Measurements from ENCODE around the gene PTPRM.

DNA sequence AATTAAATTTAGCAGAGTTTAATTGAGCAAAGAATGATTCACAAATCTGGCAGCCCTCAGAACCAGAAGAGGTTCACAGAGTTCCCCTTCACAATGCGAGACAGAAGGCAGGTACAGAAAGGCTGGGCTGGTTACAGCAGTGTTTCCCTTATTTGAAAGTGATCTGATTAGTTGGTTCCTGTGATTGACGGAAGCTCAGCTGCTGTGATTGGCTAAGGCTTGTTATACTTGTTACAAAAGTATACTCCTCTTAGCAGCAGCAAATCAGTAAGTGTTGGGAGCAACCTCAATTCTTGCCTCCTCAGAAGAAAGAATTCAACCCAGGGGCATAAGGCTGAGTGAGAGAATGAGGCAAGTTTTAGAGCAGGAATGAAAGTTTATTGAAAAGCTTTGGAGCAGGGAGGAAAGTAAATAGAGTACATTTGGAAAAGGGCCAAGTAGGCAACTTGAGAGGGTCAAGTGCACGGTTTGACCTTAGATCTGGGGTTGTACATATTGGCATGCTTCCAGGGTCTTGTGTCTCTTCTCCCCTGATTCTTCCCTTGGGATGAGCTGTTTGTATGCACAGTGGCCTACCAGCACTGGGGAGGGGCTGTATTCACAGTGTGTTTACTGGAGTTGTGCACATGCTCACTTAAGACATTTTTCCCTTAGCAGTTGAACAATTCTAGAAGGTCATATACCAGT lies 610.4 kb downstream of the PTPRM start:
- TF ChIP-seq, protein P1, sequence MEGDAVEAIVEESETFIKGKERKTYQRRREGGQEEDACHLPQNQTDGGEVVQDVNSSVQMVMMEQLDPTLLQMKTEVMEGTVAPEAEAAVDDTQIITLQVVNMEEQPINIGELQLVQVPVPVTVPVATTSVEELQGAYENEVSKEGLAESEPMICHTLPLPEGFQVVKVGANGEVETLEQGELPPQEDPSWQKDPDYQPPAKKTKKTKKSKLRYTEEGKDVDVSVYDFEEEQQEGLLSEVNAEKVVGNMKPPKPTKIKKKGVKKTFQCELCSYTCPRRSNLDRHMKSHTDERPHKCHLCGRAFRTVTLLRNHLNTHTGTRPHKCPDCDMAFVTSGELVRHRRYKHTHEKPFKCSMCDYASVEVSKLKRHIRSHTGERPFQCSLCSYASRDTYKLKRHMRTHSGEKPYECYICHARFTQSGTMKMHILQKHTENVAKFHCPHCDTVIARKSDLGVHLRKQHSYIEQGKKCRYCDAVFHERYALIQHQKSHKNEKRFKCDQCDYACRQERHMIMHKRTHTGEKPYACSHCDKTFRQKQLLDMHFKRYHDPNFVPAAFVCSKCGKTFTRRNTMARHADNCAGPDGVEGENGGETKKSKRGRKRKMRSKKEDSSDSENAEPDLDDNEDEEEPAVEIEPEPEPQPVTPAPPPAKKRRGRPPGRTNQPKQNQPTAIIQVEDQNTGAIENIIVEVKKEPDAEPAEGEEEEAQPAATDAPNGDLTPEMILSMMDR (IDR thresholded peaks at IDR 0.05; ENCODE audit: borderline replicate concordance, extremely low read depth, low read length, poor library complexity, severe bottlenecking), result no peak
- no peak for TF ChIP-seq EZH2 (IDR thresholded peaks at IDR 0.05; ENCODE audit: borderline replicate concordance, low read depth, low read length, severe bottlenecking)

Data from DND-41 (cell line).